ENCODE data around the gene WNT6. TPM values are rescaled to one million over a fixed set of nuclear protein-coding genes. Genes with fewer than 3 reads are reported as not detected.

WNT6 gene
- total RNA-seq = not detected in 2 replicates

DNA sequence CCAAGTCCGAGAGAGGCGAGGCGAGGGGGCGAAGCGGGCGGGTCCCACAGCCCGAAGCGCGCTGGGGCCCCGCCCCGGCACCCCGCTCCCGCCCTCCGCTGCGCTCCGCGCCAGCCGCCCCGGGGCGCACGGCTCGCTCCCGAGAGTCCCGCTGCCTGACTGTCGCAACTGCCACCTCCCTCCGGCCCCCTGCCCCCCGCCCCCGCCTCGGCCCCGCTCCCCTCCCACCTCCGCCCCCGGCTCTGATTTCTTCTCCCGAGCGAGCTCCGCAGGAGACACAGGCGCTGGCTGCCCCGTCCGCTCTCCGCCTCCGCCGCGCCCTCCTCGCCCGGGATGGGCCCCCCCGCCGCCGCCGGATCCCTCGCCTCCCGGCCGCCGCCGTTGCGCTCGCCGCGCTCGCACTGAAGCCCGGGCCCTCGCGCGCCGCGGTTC, at the start of gene WNT6:
WNT6 (plus strand) TSS at position 250 of the 432 bp plus-strand sequence. CDS start 233 bp downstream, outside the sequence.

DNA sequence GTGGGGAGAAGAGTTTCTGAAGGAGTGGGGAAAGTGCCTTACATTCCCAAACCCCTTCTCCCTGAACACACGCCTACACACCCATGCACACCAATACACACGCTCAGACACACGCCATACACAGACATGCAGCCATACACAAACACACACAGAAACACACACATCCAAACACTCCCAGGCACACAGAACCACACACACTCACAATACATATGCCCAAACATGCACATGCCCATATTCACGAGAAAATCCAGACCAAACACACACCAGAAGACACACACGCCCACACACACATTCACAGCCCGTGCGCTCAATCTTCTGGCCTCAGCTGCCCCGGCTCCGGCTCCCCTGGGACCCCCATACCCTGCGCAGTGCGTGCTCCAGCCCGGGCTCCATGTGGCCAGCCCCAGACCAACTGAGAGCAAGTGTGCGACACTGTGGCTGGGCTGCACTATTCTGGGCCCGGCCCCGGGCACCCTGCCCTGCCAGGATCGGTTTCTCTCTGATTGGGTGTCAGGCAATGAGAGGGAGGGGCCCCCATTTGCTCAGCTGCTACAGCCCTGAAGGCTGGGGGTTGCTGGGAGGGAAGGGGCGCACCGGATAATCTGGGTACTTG, 28.1 kb upstream of the WNT6 start, which contains the start of gene PRKAG3:
PRKAG3 (minus strand) TSS at position 426 of the 613 bp plus-strand sequence.

DNA sequence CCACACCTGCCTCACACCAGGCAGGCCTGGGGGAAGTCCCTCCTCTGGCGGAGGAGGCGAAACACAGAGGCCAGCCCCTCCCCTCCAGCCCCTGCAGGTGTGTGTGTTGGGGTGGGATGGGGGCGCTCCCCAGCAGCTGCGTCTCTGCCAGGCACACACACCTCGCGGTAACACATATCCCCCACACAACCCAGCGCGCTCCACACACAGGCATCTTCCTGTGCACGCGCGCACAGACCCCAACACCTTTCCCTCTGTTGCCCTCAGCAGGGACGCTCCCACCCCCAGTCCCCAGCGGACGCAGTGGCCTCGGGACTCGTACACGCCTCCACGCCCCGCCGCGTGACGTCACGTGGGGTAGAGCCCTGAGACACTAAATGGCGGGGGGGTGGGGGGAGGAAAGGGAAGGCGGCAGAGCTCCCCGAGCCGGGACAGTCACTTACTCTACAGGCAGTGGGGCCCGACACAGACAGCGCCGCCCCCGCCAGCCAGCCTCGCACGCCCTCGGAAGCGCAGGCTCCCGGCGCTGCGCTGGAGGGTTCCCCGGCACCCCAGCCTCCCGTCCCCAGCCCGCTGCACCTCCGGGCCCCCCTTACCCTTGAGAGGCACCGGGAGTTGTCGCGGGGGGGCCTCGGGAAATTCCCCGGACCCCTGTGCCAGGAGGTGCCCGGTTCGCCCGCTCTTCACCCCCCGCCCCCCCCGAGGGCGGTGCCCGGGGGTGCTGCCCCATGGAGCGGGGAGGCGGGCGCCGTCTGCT, 20.7 kb downstream of the WNT6 start, which contains the start of gene WNT10A:
WNT10A (plus strand) TSS at position 751 of the 757 bp plus-strand sequence. CDS start 144 bp downstream, outside the sequence.

Other genes starting within 250 kb of the WNT6 start
- 11.1 and 11.9 TPM in 2 replicates for gene ZNF142, start 200.2 kb upstream of the WNT6 start, total RNA-seq
- gene BCS1L, start 200.1 kb upstream of the WNT6 start, total RNA-seq = 48.6 and 53.8 TPM in 2 replicates
- 21.7 and 32.4 TPM in 2 replicates for gene RNF25, start 187.8 kb upstream of the WNT6 start, total RNA-seq
- 11.4 and 14.1 TPM in 2 replicates for gene STK36, start 187.7 kb upstream of the WNT6 start, total RNA-seq
- gene TTLL4, start 149.0 kb upstream of the WNT6 start, total RNA-seq = 10.3 and 10.8 TPM in 2 replicates
- gene CYP27A1, start 77.7 kb upstream of the WNT6 start, total RNA-seq = 14.6 and 15.9 TPM in 2 replicates
- not detected in 2 replicates for gene PRKAG3, start 28.0 kb upstream of the WNT6 start, total RNA-seq
- not detected in 2 replicates for gene WNT10A, start 21.0 kb downstream of the WNT6 start, total RNA-seq
- gene CDK5R2, start 99.9 kb downstream of the WNT6 start, total RNA-seq = not detected in 2 replicates
- gene FEV, start 125.4 kb downstream of the WNT6 start, total RNA-seq = not detected in 2 replicates
- gene CRYBA2, start 133.6 kb downstream of the WNT6 start, total RNA-seq = not detected in 2 replicates
- not detected in 2 replicates for gene CFAP65, start 181.7 kb downstream of the WNT6 start, total RNA-seq
- gene IHH, start 201.1 kb downstream of the WNT6 start, total RNA-seq = not detected in 2 replicates

Measured in bronchus fibroblast of lung (primary cell).